DND-41 (cell line): ENCODE data around the gene TRMU.

Experiments
- CTCF ChIP-seq: IDR thresholded peaks from 2 replicates; pipeline ENCODE4 v1.5.1; 2012; ENCODE audit warnings: borderline replicate concordance, low read length, moderate library complexity, mild to moderate bottlenecking; ENCODE audit not compliant: poor library complexity, severe bottlenecking; ENCODE audit errors: extremely low read depth
- EZH2 ChIP-seq: IDR thresholded peaks from 3 replicates; pipeline ENCODE4 v1.6.1; 2012; ENCODE audit warnings: borderline replicate concordance, low read depth, mild to moderate bottlenecking, moderate library complexity, low read length, inconsistent platforms; ENCODE audit not compliant: severe bottlenecking

- TF ChIP-seq EZH2 (no peak), CTCF (no peak)
These were observed 35.2 kb downstream of the TRMU start for GRCh38 chr22:46370584-46371291.
